ENCODE measurements around the gene SLC35E1.

DNA sequence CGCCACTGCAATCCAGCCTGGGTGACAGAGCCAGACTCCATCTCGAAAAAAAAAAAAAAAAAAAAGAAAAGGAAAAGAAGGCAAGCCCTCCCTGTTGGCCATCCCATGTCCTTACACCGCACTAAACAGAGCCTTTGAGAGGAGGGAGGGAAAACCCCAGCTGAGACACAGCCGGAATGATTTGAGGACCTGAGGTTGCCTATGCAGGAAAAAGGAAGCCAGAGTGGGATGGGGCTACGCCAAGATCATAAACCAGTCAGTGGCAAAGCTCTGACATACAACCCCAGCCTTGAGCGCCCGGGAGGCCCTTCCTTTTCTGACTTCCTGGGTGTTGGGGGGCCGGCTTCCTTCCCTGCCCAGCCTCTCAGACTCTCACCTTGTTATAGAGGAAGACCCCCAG is 17.4 kb downstream of the SLC35E1 start:
- TF ChIP-seq, protein P1, sequence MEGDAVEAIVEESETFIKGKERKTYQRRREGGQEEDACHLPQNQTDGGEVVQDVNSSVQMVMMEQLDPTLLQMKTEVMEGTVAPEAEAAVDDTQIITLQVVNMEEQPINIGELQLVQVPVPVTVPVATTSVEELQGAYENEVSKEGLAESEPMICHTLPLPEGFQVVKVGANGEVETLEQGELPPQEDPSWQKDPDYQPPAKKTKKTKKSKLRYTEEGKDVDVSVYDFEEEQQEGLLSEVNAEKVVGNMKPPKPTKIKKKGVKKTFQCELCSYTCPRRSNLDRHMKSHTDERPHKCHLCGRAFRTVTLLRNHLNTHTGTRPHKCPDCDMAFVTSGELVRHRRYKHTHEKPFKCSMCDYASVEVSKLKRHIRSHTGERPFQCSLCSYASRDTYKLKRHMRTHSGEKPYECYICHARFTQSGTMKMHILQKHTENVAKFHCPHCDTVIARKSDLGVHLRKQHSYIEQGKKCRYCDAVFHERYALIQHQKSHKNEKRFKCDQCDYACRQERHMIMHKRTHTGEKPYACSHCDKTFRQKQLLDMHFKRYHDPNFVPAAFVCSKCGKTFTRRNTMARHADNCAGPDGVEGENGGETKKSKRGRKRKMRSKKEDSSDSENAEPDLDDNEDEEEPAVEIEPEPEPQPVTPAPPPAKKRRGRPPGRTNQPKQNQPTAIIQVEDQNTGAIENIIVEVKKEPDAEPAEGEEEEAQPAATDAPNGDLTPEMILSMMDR (IDR thresholded peaks at IDR 0.05; ENCODE audit: extremely low read depth in 1 of 2, insufficient read depth in 1 of 2, low read depth in 1 of 2, low read length in 2 of 2), result no peak
- TF ChIP-seq POLR2AphosphoS5 (IDR thresholded peaks at IDR 0.05; ENCODE audit: insufficient read depth, low read depth, low read length) (no peak), MYC (IDR thresholded peaks at IDR 0.05; ENCODE audit: low read depth, low read length) (no peak), EZH2 (IDR thresholded peaks at IDR 0.05; ENCODE audit: borderline replicate concordance, low read depth, low read length, severe bottlenecking) (no peak), POLR2A (IDR thresholded peaks at IDR 0.05; ENCODE audit: low read depth, low read length) (no peak)

All from endothelial cell of umbilical vein (primary cell).